Right atrium auricular region (tissue), 2 donors: ENCODE data around the gene BAMBI. TPM values are rescaled to one million over a fixed set of nuclear protein-coding genes. Genes with fewer than 3 reads are reported as not detected.
A peak's percentile ranks its signal among the peaks of the same experiment; 100 is the strongest.

Experiments used
- DNase-seq: peaks from one replicate; pipeline ENCODE4 v3.0.0-alpha.2; 2019; ENCODE audit warnings: low spot score
- H3K27ac ChIP-seq, 2 donors: fragments of 200-600 bp; sonication (generic); 1 replicate in 1 of 2; 2 replicates in 1 of 2; pipeline ENCODE4 v1.5.1; 2016 to 2019
- H3K27me3 ChIP-seq, 2 donors: fragments of 200-600 bp; sonication (generic); one replicate each; pipeline versions ENCODE4 v1.5.1 to v1.6.0; 2017 to 2019
- H3K36me3 ChIP-seq: fragments of 200-600 bp; sonication (generic); one replicate; pipeline ENCODE4 v1.5.1; 2016
- H3K4me1 ChIP-seq, 2 donors: fragments of 200-600 bp; sonication (generic); one replicate each; pipeline versions ENCODE4 v1.5.1 to v1.6.0; 2017 to 2019
- H3K4me3 ChIP-seq, 2 donors: fragments of 200-600 bp; sonication (generic); 1 replicate in 1 of 2; 2 replicates in 1 of 2; pipeline ENCODE4 v1.5.1; 2017 to 2019; ENCODE audit warnings: mild to moderate bottlenecking in 1 of 2, moderate library complexity in 1 of 2
- H3K9me3 ChIP-seq, 2 donors: fragments of 200-600 bp; sonication (generic); one replicate each; pipeline ENCODE4 v1.5.1; 2019
- total RNA-seq, 2 donors: library from RNA; depleted of rRNA; stranded (reverse); fragments of >200 nt; gene quantifications; one replicate each; pipeline ENCODE4 v1.1.0, GENCODE V29; 2016
- TF ChIP-seq, protein P1 (sequence below), 2 donors: fragments of 200-600 bp; sonication (generic); IDR thresholded peaks; one replicate each; pipeline ENCODE4 v1.5.1; 2019; ENCODE audit warnings: antibody characterized with exemption in 2 of 2

BAMBI gene
- total RNA-seq, 2 donors from 2014 or later, result 61.1 to 92.7 TPM

DNA sequence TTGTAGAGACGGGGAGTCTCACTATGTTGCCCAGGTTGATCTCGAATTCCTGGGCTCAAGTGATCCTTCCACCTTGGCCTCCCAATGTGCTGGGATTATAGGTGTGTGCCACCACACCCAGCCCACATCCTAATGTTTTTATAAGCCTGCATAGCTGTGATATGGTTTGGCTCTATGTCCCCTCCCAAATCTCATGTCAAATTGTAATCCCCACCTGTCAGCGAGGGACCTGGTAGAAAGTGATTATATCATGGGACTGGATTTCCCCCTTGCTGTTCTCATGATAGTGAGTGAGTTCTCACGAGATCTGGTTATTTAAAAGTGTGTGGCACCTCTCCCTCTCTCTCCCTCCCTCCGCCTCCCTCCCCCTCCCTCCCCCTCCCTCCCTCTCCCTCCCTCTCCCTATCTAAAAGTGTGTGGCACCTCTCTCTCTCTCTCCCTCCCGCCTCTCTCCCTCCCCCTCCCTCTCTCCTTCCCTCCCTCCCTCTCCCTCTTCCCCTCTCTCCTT, 13.9 kb downstream of the BAMBI start:
- no peak for DNase-seq
- H3K27me3 ChIP-seq, result no peaks in the 10 kb centered on the region
- TF ChIP-seq, protein P1, sequence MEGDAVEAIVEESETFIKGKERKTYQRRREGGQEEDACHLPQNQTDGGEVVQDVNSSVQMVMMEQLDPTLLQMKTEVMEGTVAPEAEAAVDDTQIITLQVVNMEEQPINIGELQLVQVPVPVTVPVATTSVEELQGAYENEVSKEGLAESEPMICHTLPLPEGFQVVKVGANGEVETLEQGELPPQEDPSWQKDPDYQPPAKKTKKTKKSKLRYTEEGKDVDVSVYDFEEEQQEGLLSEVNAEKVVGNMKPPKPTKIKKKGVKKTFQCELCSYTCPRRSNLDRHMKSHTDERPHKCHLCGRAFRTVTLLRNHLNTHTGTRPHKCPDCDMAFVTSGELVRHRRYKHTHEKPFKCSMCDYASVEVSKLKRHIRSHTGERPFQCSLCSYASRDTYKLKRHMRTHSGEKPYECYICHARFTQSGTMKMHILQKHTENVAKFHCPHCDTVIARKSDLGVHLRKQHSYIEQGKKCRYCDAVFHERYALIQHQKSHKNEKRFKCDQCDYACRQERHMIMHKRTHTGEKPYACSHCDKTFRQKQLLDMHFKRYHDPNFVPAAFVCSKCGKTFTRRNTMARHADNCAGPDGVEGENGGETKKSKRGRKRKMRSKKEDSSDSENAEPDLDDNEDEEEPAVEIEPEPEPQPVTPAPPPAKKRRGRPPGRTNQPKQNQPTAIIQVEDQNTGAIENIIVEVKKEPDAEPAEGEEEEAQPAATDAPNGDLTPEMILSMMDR (IDR thresholded peaks at IDR 0.05), result no peak
- no peaks in the 10 kb centered on the region for H3K36me3 ChIP-seq
- H3K9me3 ChIP-seq, result no peaks in the 10 kb centered on the region
- H3K4me1 ChIP-seq, result peaks cover 0 to 9% of the 10 kb centered on the region in 2 donors
- no peak overlapping the region for H3K27ac ChIP-seq
- no peak overlapping the region for H3K4me3 ChIP-seq

DNA sequence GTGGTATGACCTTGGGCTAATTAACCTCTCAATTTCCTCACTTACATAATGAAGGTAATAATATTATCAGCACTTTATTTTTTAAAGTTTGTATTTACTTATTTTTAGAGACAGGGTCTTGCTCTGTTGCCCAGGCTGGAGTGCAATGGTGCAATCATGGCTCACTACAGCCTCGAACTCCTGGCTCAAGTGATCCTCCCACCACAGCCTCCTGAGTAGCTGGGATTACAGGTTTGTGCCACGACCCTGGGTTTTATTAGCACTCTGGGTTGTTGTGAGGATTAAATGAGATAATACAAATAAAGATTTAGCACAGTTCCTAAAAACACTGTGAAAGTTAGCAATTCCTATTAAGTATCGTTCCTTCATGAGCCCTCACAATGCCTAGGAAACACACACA, 14.7 kb downstream of the BAMBI start:
- DNase-seq, result peak; percentile 9
- no peak overlapping the region for H3K27ac ChIP-seq
- TF ChIP-seq, protein P1 (IDR thresholded peaks at IDR 0.05), result no peak
- no peak overlapping the region for H3K4me3 ChIP-seq
- peaks cover 0 to 3% of the 10 kb centered on the region in 2 donors for H3K4me1 ChIP-seq
- no peaks in the 10 kb centered on the region for H3K9me3 ChIP-seq
- H3K27me3 ChIP-seq, result no peaks in the 10 kb centered on the region
- H3K36me3 ChIP-seq, result no peaks in the 10 kb centered on the region

DNA sequence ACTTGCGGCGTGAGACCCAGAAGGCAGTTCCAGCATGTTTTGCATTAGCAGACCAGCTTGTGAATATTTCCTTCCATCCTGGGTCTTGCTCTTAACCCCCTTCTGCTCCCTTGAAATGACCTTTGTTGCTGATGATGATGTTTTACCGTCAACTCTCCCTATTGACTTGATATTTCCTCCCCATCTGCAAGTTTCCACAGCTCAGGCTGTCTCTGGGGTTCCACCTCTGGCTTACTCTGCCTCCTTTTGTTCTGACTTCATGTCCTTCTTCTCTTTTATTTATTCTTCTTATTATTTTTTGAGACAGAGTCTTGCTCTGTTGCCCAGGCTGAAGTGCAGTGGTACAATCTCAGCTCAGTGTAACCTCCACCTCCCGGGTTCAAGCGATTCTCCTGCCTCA, 17.2 kb downstream of the BAMBI start:
- DNase-seq, result no peak
- Histone ChIP-seq H3K4me3 (no peak overlapping the region), H3K4me1 (no peaks in the 10 kb centered on the region), H3K27me3 (no peaks in the 10 kb centered on the region), H3K27ac (no peak overlapping the region), H3K36me3 (no peaks in the 10 kb centered on the region), H3K9me3 (no peaks in the 10 kb centered on the region)
- TF ChIP-seq, protein P1 (IDR thresholded peaks at IDR 0.05), result no peak

DNA sequence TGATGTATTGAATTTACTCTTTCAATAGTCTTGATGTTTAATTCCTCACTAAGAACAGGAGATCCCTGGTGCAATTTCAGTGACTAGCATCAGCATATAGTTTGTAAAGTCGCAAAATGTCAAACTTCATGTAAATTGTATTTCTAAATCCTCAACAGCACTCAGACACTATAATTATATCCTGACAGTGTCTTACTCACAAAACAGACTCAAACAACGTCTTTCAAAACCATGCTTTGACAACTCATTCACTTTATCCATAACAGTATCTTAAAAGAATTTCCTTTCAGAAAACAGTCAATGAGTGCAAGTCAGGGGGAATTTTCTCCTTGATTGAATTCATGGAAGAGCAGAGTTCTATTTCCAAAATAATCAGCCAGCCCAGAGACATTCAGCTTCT, 20.8 kb downstream of the BAMBI start:
- Histone ChIP-seq H3K27ac (no peak overlapping the region), H3K4me1 (no peaks in the 10 kb centered on the region), H3K4me3 (no peak overlapping the region), H3K36me3 (no peaks in the 10 kb centered on the region), H3K9me3 (no peaks in the 10 kb centered on the region), H3K27me3 (no peaks in the 10 kb centered on the region)
- DNase-seq, result no peak
- TF ChIP-seq, protein P1 (IDR thresholded peaks at IDR 0.05), result no peak

DNA sequence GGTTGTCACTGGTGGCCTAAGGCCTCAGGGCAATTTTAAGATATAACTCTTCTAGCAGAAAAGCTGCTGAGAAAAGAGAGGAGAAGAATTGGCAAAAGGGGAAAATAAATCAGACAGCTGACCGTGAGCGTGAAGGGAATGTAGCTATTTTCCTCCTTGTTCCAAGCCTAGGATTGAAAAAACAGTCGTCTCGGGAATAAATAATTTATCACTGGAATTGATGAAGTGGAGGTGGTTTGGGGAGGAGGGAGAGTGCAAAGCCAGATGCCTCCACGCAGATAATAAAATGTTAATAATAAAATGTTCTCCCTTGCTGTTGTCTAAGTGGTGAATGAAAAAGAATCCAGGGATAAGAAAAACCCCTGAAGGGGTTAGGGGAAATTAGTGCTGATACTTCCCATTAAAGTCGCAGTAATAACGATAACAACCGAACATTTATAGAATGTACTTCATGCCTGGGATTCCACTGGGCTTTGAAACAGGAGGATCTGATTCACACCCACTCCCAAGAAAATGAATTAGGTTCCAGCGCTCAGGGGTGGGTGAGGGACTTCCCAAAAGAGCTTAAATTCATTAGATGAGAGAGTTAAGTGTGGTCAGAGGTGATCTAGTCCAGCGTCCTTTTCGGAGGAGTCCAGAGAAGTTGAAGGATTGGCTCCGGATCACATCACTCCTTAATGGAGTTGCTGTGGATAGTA, 27.3 kb downstream of the BAMBI start:
- Histone ChIP-seq H3K27ac (no peak overlapping the region), H3K9me3 (no peaks in the 10 kb centered on the region)
- TF ChIP-seq, protein P1 (IDR thresholded peaks at IDR 0.05), result no peak

DNA sequence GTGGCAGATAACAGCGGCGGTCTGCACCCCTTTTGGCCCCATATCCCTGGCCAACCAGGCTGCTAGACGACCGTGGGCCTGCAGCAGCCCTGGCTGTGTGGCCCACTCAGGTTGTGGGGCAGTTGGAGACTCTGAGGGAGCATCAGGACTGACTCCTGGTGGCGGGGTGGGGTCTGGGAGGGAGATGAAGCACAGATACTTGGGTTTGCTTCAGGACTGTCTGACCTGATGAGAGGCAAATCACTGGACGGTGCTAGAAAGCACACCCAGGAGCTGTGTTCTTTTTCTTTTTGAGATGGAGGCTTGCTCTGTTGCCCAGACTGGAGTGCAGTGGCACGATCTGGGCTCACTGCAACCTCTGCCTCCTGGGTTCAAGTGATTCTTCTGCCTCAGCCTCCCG, 28.2 kb downstream of the BAMBI start:
- no peak overlapping the region for H3K27ac ChIP-seq
- TF ChIP-seq, protein P1 (IDR thresholded peaks at IDR 0.05), result no peak
- no peaks in the 10 kb centered on the region for H3K36me3 ChIP-seq
- H3K9me3 ChIP-seq, result no peaks in the 10 kb centered on the region
- peaks cover 0 to 4% of the 10 kb centered on the region in 2 donors for H3K4me1 ChIP-seq
- no peak for DNase-seq
- no peaks in the 10 kb centered on the region for H3K27me3 ChIP-seq
- no peak overlapping the region for H3K4me3 ChIP-seq

More for the DNA sequence above, 27.3 kb downstream of the BAMBI start:
- no peaks in the 10 kb centered on the region for H3K4me1 ChIP-seq
- DNase-seq, result no peak
- H3K27me3 ChIP-seq, result no peaks in the 10 kb centered on the region
- H3K36me3 ChIP-seq, result no peaks in the 10 kb centered on the region
- no peak overlapping the region for H3K4me3 ChIP-seq
